ENCODE results near the gene TRAPPC11.

TRAPPC11 gene

DNA sequence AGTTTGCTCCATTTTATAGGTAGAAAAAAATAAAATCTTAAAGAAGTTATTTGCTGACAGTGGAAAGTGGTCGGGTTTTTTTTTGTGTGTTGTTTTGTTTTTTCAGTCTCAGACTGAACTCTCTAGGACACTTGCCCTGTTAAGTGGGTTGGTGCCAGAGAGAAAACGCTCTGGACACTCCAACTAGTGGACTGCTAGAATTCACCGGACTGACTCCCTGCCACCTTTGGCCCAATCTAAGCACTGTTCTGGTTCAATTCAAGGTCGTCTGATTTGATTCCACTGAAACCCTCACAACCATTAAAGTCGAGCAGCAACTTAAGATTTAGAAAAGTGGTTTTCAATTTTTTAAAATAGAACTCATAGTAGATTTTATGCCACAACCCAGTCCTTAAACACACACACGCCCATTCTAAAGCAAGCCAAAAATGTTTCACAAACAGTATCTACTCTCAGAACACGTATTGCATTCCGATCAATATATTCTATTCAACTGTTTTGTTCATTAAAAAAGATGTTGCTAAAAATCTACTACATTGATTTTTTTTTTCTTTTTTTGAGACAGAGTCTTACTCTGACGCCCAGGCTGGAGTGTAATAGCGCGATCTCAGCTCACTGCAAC is 27.4 kb upstream of the TRAPPC11 start:
- no peak for TF ChIP-seq CTCF (conservative IDR thresholded peaks at IDR 0.05; ENCODE audit: low read length)
- H3K4me3 ChIP-seq (ENCODE audit: low read length), result no peak overlapping the region
- no peak for DNase-seq (ENCODE audit: low read depth)

DNA sequence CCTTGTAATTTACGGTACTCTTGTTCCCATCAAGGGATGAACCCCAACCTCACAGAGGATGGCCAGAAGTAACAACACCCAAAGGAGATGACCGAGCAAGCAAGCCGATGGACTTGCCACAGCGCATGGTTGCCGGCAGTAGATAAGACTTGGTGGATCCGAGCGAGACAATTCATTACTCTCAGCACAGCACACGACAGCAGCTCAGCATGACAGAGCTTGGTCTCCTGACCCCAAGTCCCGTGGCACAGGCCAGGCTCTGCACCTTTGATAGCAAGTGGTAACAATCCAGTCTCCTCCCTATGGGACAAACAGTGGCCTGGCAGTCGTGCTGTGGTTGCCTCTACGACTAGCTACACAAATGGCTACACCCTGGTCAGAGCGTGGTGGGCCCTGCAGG is 26.4 kb upstream of the TRAPPC11 start:
- TF ChIP-seq CTCF (conservative IDR thresholded peaks at IDR 0.05; ENCODE audit: low read length), result no peak
- H3K4me3 ChIP-seq (ENCODE audit: low read length), result no peak overlapping the region
- DNase-seq (ENCODE audit: low read depth), result no peak

DNA sequence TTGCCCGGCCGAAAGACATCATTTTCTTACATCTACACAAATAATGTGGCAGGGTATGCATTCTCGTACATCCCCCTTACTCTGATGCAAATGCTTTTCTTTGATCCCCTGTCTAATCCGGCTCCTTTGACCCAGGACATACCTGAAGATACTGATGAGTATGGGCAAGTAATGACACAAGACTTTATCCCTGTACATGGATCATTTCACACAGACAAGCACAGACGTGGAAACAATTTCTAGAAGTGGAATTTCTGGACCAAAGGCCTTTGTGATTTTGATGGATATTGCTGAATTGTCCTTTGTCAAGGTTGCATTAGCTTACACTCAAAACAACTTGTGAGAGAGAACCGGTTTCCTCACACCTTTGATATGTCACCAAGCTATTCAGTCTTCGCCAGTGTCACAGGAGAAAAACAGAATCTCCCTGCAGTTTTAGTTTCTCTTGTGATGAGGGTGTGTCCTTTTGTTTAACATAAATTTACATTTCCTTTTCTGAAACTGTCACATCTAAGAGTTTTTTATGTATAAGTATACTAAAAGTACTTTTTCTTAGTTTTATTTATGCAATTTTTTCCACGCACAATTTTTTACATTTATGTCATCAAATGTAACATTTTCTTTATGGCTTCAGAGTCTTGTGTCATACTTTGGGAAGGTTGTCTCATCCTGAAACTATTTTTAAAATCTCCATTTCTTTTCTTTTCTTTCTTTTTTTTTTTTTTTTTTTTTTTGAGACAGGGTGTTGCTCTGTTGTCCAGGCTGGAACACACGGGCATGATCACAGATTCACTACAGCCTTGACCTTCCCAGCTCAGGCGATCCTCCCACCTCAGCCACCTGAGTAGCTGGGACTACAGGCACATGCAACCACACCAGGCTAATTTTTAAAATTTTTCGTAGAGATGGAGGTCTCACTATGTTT is 25.4 kb upstream of the TRAPPC11 start:
- no peak for DNase-seq (ENCODE audit: low read depth)

GRCh38 chr4:183635321-183635720 is 23.8 kb upstream of the TRAPPC11 start:
- no peak overlapping the region for H3K4me3 ChIP-seq (ENCODE audit: low read length)
- no peak for TF ChIP-seq CTCF (conservative IDR thresholded peaks at IDR 0.05; ENCODE audit: low read length)
- DNase-seq (ENCODE audit: low read depth), result no peak

More for the DNA sequence above, 25.4 kb upstream of the TRAPPC11 start:
- no peak overlapping the region for H3K4me3 ChIP-seq (ENCODE audit: low read length)
- no peak for TF ChIP-seq CTCF (conservative IDR thresholded peaks at IDR 0.05; ENCODE audit: low read length)

GRCh38 chr4:183635741-183636140 is 23.4 kb upstream of the TRAPPC11 start:
- no peak for DNase-seq (ENCODE audit: low read depth)
- no peak overlapping the region for H3K4me3 ChIP-seq (ENCODE audit: low read length)
- no peak for TF ChIP-seq CTCF (conservative IDR thresholded peaks at IDR 0.05; ENCODE audit: low read length)

GRCh38 chr4:183636503-183636902 is 22.6 kb upstream of the TRAPPC11 start:
- H3K4me3 ChIP-seq (ENCODE audit: low read length), result no peak overlapping the region
- DNase-seq (ENCODE audit: low read depth), result no peak
- no peak for TF ChIP-seq CTCF (conservative IDR thresholded peaks at IDR 0.05; ENCODE audit: low read length)

DNA sequence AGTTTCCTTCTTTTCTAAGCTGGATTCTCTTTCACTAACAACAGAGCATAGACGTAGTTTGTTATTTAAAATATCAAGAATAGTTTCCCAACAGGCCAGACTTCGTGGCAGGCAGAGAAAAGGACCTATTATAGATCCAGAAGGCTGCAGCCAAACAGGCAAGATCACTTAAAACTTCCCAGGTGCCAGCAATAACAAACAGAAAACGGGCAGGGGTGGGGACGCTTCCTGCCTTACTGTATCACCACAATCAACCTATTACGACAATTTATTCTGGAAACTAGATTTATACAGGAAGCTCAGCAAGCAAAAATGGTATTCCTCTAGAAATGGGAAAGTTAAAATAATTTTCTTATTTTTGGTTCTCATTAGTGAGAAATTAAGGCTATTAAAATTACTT is 22.2 kb upstream of the TRAPPC11 start:
- no peak overlapping the region for H3K4me3 ChIP-seq (ENCODE audit: low read length)
- no peak for DNase-seq (ENCODE audit: low read depth)
- no peak for TF ChIP-seq CTCF (conservative IDR thresholded peaks at IDR 0.05; ENCODE audit: low read length)
